ENCODE results near the gene TAMM41.

GRCh38 chr3:11769704-11770476 is 76.8 kb downstream of the TAMM41 start:
- TF ChIP-seq CTCF (IDR thresholded peaks at IDR 0.05; ENCODE audit: low read length) (no peak), EZH2 (optimal IDR thresholded peaks at IDR 0.05; ENCODE audit: low read depth, low read length) (no peak)

Data from MM.1S (cell line).